ENCODE results near the gene CHCHD10. TPM values are rescaled to one million over a fixed set of nuclear protein-coding genes. Genes with fewer than 3 reads are reported as not detected.

The CHCHD10 gene
- total RNA-seq, 2 experiments from 2014 or later = 197 to 212 TPM

DNA sequence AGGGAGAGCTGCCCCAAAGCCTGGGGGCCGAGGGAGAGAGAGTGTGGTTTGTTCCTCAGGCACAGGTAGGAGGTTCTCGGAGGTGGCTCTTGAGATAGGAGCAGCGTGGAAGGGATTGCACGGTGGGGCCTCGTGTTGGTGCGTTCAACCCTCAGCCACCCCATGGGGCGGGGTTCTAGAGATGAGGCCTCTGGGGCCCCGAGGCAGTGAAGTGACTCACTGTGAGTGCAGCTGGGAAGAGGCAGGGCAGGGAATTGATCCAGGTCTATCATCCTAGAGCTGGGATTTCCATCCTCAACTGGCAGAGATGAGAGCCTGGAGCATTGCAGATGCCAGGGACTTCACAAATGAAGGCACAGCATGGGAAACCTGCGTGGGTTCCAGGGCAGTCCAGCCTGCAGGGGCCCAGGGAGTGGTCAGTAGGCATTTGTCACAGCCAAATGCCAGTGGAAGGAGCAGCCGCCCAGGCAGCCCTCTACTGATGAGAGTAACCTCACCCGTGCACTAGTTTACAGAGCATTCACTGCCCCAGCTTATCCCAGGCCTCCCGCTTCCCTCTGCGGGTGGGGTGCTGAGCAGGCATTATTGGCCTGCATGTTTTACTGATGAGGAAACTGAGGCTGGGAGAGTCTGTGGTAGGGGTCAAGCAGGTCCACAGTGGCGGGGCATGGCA is 13.9 kb upstream of the CHCHD10 start:
- Mint-ChIP-seq H3K36me3 (ENCODE audit: low read depth) (no peaks in the 10 kb centered on the region), H3K4me3 (no peak overlapping the region), H3K4me1 (ENCODE audit: low read depth) (peaks cover 13% of the 10 kb centered on the region), H3K9me3 (no peaks in the 10 kb centered on the region), H3K27me3 (no peaks in the 10 kb centered on the region), H3K27ac (no peak overlapping the region)
- no peak for DNase-seq
- CTCF ChIA-PET = no interaction called here
- intact Hi-C loops (cut with micrococcal nuclease) = no loop called here
- TF ChIP-seq, protein P1, sequence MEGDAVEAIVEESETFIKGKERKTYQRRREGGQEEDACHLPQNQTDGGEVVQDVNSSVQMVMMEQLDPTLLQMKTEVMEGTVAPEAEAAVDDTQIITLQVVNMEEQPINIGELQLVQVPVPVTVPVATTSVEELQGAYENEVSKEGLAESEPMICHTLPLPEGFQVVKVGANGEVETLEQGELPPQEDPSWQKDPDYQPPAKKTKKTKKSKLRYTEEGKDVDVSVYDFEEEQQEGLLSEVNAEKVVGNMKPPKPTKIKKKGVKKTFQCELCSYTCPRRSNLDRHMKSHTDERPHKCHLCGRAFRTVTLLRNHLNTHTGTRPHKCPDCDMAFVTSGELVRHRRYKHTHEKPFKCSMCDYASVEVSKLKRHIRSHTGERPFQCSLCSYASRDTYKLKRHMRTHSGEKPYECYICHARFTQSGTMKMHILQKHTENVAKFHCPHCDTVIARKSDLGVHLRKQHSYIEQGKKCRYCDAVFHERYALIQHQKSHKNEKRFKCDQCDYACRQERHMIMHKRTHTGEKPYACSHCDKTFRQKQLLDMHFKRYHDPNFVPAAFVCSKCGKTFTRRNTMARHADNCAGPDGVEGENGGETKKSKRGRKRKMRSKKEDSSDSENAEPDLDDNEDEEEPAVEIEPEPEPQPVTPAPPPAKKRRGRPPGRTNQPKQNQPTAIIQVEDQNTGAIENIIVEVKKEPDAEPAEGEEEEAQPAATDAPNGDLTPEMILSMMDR (IDR thresholded peaks at IDR 0.05) = no peak
- no peak for ATAC-seq
- POLR2A ChIA-PET = interaction anchor here (0.7 to 1.0 kb wide), 3 partner anchors 9 to 103 kb away, joined by 3 read pairs; partner anchors contain the start of gene MMP11

DNA sequence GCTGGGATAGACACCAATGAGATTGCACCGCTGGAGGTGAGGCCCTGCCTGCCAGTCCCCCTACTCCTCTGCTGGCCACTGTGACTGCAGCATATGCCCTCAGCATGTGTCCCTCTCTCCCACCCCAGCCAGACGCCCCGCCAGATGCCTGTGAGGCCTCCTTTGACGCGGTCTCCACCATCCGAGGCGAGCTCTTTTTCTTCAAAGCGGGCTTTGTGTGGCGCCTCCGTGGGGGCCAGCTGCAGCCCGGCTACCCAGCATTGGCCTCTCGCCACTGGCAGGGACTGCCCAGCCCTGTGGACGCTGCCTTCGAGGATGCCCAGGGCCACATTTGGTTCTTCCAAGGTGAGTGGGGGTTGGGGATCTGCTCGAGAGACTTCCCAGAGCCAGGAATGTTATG is 13.3 kb upstream of the CHCHD10 start:
- CTCF ChIA-PET = no interaction called here
- no peak overlapping the region for H3K27ac Mint-ChIP-seq
- H3K36me3 Mint-ChIP-seq (ENCODE audit: low read depth) = no peaks in the 10 kb centered on the region
- DNase-seq (no peak), ATAC-seq (no peak)
- TF ChIP-seq, protein P1 (IDR thresholded peaks at IDR 0.05) = no peak
- H3K27me3 Mint-ChIP-seq = no peaks in the 10 kb centered on the region
- H3K4me3 Mint-ChIP-seq = no peak overlapping the region
- intact Hi-C loops (cut with micrococcal nuclease) = no loop called here
- H3K9me3 Mint-ChIP-seq = no peaks in the 10 kb centered on the region
- POLR2A ChIA-PET = interaction anchor here (1.0 kb wide), 2 partner anchors 8 to 78 kb away, joined by 3 read pairs; partner anchors contain the start of gene MMP11
- peaks cover 7% of the 10 kb centered on the region for H3K4me1 Mint-ChIP-seq (ENCODE audit: low read depth)

DNA sequence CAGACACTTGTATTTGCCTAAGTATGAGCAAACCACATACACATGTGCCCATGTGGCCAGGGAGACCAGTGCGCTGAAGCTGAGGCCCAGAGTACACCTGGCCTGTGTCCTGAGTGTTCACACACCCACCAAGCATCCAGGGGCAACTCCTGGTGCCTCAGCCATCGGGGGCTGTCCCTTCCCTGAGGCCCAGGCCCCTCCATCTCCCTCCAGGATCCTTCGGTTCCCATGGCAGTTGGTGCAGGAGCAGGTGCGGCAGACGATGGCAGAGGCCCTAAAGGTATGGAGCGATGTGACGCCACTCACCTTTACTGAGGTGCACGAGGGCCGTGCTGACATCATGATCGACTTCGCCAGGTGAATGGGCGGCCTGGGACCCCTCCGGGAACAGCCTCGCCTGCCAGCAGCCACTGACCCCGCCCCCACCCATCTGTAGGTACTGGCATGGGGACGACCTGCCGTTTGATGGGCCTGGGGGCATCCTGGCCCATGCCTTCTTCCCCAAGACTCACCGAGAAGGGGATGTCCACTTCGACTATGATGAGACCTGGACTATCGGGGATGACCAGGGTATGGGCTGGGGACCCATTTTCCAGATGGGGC is 12.5 kb upstream of the CHCHD10 start:
- no peaks in the 10 kb centered on the region for H3K27me3 Mint-ChIP-seq
- peaks cover 5% of the 10 kb centered on the region for H3K4me1 Mint-ChIP-seq (ENCODE audit: low read depth)
- H3K9me3 Mint-ChIP-seq = no peaks in the 10 kb centered on the region
- H3K4me3 Mint-ChIP-seq = no peak overlapping the region
- intact Hi-C loops (cut with micrococcal nuclease) = no loop called here
- no peak for DNase-seq
- TF ChIP-seq, protein P1 (IDR thresholded peaks at IDR 0.05) = no peak
- H3K36me3 Mint-ChIP-seq (ENCODE audit: low read depth) = no peaks in the 10 kb centered on the region
- CTCF ChIA-PET = no interaction called here
- ATAC-seq = no peak
- POLR2A ChIA-PET = no interaction called here
- no peak overlapping the region for H3K27ac Mint-ChIP-seq

DNA sequence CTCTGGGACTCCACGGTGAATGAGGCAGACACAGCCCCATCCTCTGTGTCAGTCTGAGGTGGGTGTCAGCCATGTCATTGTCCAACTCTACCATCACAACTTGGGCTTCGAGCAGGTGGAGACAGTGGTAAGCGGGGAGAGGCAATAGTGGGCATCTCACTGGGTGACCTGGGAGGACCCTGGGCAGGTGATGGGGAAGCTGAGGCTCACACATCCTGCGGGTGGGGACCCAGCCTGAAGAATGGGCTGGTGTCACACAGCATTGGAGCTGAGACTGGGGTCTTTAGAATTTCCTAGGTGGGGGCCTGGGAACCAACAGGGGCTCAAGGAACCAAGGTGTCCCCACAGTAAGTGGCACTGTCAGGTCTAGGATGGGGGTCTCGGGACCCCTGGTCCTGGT is 12.0 kb upstream of the CHCHD10 start:
- Mint-ChIP-seq H3K4me3 (no peak overlapping the region), H3K9me3 (no peaks in the 10 kb centered on the region), H3K27ac (no peak overlapping the region), H3K4me1 (ENCODE audit: low read depth) (peaks cover 5% of the 10 kb centered on the region), H3K36me3 (ENCODE audit: low read depth) (no peaks in the 10 kb centered on the region), H3K27me3 (no peaks in the 10 kb centered on the region)
- POLR2A ChIA-PET = no interaction called here
- intact Hi-C loops (cut with micrococcal nuclease) = no loop called here
- no peak for DNase-seq
- ATAC-seq = no peak
- CTCF ChIA-PET = no interaction called here
- TF ChIP-seq, protein P1 (IDR thresholded peaks at IDR 0.05) = no peak

DNA sequence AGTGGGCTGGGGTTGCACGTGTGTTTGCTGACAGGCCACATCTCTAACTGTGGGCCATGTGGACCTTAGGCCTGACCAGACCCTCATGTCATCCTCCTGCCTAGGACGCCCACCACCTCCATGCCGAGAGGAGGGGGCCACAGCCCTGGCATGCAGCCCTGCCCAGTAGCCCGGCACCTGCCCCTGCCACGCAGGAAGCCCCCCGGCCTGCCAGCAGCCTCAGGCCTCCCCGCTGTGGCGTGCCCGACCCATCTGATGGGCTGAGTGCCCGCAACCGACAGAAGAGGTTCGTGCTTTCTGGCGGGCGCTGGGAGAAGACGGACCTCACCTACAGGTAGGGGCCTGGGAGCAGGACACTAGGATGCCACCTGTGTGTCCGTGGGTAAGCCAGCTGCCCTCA is 11.3 kb upstream of the CHCHD10 start:
- TF ChIP-seq, protein P1 (IDR thresholded peaks at IDR 0.05) = no peak
- intact Hi-C loops (cut with micrococcal nuclease) = no loop called here
- Mint-ChIP-seq H3K27me3 (no peaks in the 10 kb centered on the region), H3K4me1 (ENCODE audit: low read depth) (peaks cover under 1% of the 10 kb centered on the region), H3K27ac (no peak overlapping the region), H3K4me3 (no peak overlapping the region), H3K36me3 (ENCODE audit: low read depth) (no peaks in the 10 kb centered on the region), H3K9me3 (no peaks in the 10 kb centered on the region)
- no peak for DNase-seq
- POLR2A ChIA-PET = no interaction called here
- no peak for ATAC-seq
- CTCF ChIA-PET = no interaction called here
